Common myeloid progenitor, CD34-positive (primary cell): Measurements from ENCODE around the gene FAM83G.
A peak's percentile ranks its signal among the peaks of the same experiment; 100 is the strongest.

Experiments
- CTCF ChIA-PET: fragments of 350-600 bp; sonication (Branson Sonifier 250); formaldehyde crosslinking; loops from one replicate; lab custom pipeline; 2021; ENCODE audit warnings: antibody characterized with exemption; lab: Charles Lee
- POLR2A ChIA-PET: fragments of 350-600 bp; sonication (Branson Sonifier 250); formaldehyde crosslinking; loops from one replicate; lab custom pipeline; 2021; ENCODE audit warnings: antibody characterized with exemption; lab: Charles Lee
- DNase-seq, 3 donors: peaks; one replicate each; pipeline versions ENCODE4 v3.0.0 to v3.0.0-alpha.2; 2013
- H3K27ac ChIP-seq, 2 experiments: 1 replicate in 1 of 2; 2 replicates in 1 of 2; pipeline ENCODE4 v1.7.0; 2013; ENCODE audit warnings: inconsistent platforms in 2 of 2, low read length in 2 of 2, mild to moderate bottlenecking in 2 of 2, low read depth in 1 of 2, moderate library complexity in 1 of 2; ENCODE audit not compliant: severe bottlenecking in 2 of 2, insufficient read depth in 1 of 2, poor library complexity in 1 of 2
- H3K27me3 ChIP-seq, 5 experiments: replicated peaks in 2 of 5; 1 replicate in 3 of 5; 2 replicates in 2 of 5; pipeline versions ENCODE4 v1.6.1 to v1.7.0; 2013; ENCODE audit warnings: low read length in 4 of 5, mild to moderate bottlenecking in 2 of 5, moderate library complexity in 2 of 5, inconsistent platforms in 1 of 5; ENCODE audit not compliant: insufficient read depth in 5 of 5, control insufficient read depth in 4 of 5
- H3K36me3 ChIP-seq, 4 experiments: 1 replicate in 2 of 4; 2 replicates in 2 of 4; pipeline versions ENCODE4 v1.6.1 to v1.7.0; 2013; ENCODE audit warnings: low read length in 3 of 4, control low read depth in 1 of 4, mild to moderate bottlenecking in 1 of 4; ENCODE audit not compliant: control insufficient read depth in 4 of 4, insufficient read depth in 4 of 4
- H3K4me1 ChIP-seq, 4 experiments: 1 replicate in 3 of 4; 2 replicates in 1 of 4; pipeline versions ENCODE4 v1.6.1 to v1.7.1; 2013; ENCODE audit warnings: low read length in 3 of 4, mild to moderate bottlenecking in 3 of 4, control low read depth in 1 of 4, inconsistent platforms in 1 of 4, moderate library complexity in 1 of 4; ENCODE audit not compliant: control insufficient read depth in 4 of 4, insufficient read depth in 4 of 4; ENCODE audit errors: control extremely low read depth in 1 of 4
- H3K4me3 ChIP-seq, 7 experiments: 1 replicate in 4 of 7; 2 replicates in 3 of 7; pipeline versions ENCODE4 v1.5.1 to v1.7.0; 2013; ENCODE audit warnings: mild to moderate bottlenecking in 7 of 7, low read length in 6 of 7, moderate library complexity in 6 of 7, inconsistent platforms in 2 of 7, low read depth in 2 of 7, control low read depth in 1 of 7; ENCODE audit not compliant: insufficient read depth in 4 of 7, control insufficient read depth in 1 of 7; ENCODE audit errors: extremely low read depth in 1 of 7
- H3K9me3 ChIP-seq, 5 experiments: 1 replicate in 4 of 5; 2 replicates in 1 of 5; pipeline versions ENCODE4 v1.6.1 to v1.7.1; 2013; ENCODE audit warnings: low read length in 4 of 5, mild to moderate bottlenecking in 2 of 5, inconsistent platforms in 1 of 5, low read depth in 1 of 5, moderate library complexity in 1 of 5; ENCODE audit not compliant: control insufficient read depth in 4 of 5, insufficient read depth in 2 of 5; ENCODE audit errors: control extremely low read depth in 1 of 5
- WGBS: methylation state at CpG from one replicate; pipeline ENCODE4 v1.1.5; 2013; ENCODE audit not compliant: insufficient coverage; 5-methylcytosine and 5-hydroxymethylcytosine counted together

Gene FAM83G

DNA sequence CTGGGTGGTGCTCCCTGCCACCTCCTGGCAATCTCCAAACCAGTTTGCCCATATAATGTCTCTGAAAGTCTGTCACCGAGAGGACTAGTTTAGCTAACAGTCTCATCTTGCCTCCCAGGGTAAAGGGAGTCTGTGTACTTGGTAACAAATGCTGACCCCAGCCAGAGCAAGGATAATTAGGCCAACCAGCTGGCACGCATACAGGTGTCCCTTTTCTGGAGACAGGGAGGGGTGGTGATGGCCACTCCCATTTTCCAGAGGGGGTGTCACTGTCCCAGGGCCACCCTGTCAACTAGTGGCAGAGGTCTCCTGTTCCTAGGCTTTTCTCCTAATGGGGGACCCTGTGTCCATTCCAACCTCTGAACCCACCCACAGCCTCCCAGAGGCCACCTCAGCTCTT lies 8.1 kb downstream of the FAM83G start:
- Histone ChIP-seq H3K27ac (no peak overlapping the region), H3K36me3 (peaks cover 0 to 13% (median 6%) of the 10 kb centered on the region in 4 experiments), H3K27me3 (no peaks in the 10 kb centered on the region), H3K4me1 (peaks cover 2 to 44% (median 41%) of the 10 kb centered on the region in 4 experiments), H3K4me3 (no peak overlapping the region), H3K9me3 (peaks cover 0 to 16% (median 0%) of the 10 kb centered on the region in 5 experiments)
- POLR2A ChIA-PET: no interaction called here
- WGBS: 100% methylated on average over 2 of the region's 2 CpGs
- no peak for DNase-seq
- CTCF ChIA-PET: interaction anchor here (0.6 to 7.0 kb wide), 3 partner anchors 9 to 34 kb away, joined by 3 to 29 read pairs (median 3); no protein-coding TSS in a partner anchor

DNA sequence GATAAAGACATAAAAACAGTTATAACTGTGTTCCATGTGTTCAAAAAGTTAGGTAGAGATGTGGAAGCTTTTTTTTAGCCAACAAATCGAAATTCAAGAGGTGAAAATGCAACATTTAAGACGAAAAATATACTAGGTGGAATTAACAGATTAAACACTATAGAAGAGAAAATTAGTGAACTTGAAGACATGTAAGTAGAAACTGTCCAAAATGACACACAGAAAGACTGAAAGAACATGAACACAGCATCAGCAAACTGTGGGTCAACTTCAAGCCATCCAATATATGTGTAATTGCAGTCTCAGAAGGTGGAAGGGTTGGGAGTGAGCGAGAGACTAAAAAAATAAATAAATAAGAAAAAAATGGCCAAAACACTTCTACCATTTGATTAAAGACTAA lies 9.3 kb downstream of the FAM83G start:
- no peak for DNase-seq
- Histone ChIP-seq H3K27ac (no peak overlapping the region), H3K4me3 (no peak overlapping the region), H3K36me3 (peaks cover 0 to 13% (median 5%) of the 10 kb centered on the region in 4 experiments), H3K4me1 (peaks cover 2 to 41% (median 37%) of the 10 kb centered on the region in 4 experiments), H3K27me3 (no peaks in the 10 kb centered on the region), H3K9me3 (peaks cover 0 to 16% (median 0%) of the 10 kb centered on the region in 5 experiments)
- POLR2A ChIA-PET: no interaction called here
- 100% methylated on average over 1 of the region's 3 CpGs for WGBS
- CTCF ChIA-PET: interaction anchor here (1.2 to 2.4 kb wide), 2 partner anchors 13 to 34 kb away, joined by 3 to 11 read pairs; no protein-coding TSS in a partner anchor

DNA sequence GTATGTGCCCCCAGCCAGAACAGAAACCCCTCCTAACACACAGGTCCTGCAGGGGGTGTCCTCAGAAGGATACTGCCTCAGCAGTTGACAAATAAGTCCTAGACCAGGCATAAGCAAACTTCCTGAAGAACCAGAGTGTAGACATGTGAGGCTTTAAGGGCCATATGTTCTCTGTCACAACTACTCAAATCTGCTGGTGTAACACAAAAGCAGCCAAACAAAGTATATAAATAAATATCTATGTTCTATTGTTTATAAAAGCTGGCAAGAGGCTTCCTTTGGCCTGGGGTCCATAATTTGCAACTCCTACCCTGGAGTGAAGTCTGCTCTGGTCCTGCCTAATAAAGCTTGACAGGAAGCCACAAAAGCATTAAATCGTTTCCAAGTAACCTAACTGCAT lies 9.9 kb downstream of the FAM83G start:
- 0% methylated on average over 1 of the region's 1 CpG for WGBS
- Histone ChIP-seq H3K4me1 (peaks cover 2 to 41% (median 37%) of the 10 kb centered on the region in 4 experiments), H3K4me3 (no peak overlapping the region), H3K36me3 (peaks cover 0 to 13% (median 5%) of the 10 kb centered on the region in 4 experiments), H3K9me3 (peaks cover 0 to 16% (median 0%) of the 10 kb centered on the region in 5 experiments), H3K27me3 (no peaks in the 10 kb centered on the region), H3K27ac (no peak overlapping the region)
- POLR2A ChIA-PET: interaction anchor here (0.8 kb wide), 1 partner anchor 10 kb away, joined by 3 read pairs; the partner anchor contains the start of gene FAM83G
- CTCF ChIA-PET: interaction anchor here (1.2 to 2.4 kb wide), 3 partner anchors 8 to 33 kb away, joined by 3 to 11 read pairs (median 6); no protein-coding TSS in a partner anchor
- no peak for DNase-seq

DNA sequence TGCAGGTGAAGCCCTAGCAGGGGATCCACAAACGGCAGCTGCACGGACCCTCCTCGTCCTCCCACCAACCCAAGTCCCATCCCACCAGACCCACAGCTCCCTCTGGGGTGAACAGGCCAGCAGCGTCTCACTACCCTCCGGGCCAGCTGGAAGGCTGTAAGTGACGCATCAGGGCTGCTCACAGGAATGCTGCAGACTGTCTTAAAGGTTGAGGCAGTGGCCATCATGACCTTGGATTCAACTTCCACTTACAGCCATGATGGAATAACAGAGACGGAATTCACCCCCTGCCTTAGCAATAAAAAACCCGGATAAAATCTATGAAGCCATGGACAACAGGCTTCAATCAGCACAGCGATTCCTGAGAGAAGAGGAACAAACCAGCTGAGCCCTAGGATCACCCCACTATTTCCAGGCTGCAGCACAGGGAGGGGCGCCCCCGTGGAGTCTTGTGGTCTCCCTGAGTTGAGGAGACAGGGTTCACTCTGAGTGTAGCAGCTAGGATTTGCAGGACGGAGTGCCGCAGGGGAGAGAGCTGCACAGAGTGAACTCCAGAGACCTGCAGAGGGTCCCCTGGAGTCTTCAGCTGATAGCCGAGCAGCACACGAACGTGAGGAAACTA lies 10.5 kb downstream of the FAM83G start:
- H3K9me3 ChIP-seq: peaks cover 0 to 16% (median 0%) of the 10 kb centered on the region in 5 experiments
- POLR2A ChIA-PET: interaction anchor here (0.8 kb wide), 1 partner anchor 10 kb away, joined by 3 read pairs; the partner anchor contains the start of gene FAM83G
- no peak overlapping the region for H3K27ac ChIP-seq
- 84% methylated on average over 14 of the region's 16 CpGs for WGBS
- peaks cover 2 to 41% (median 37%) of the 10 kb centered on the region in 4 experiments for H3K4me1 ChIP-seq
- no peak for DNase-seq
- H3K27me3 ChIP-seq: no peaks in the 10 kb centered on the region
- H3K36me3 ChIP-seq: peaks cover 0 to 11% (median 5%) of the 10 kb centered on the region in 4 experiments
- CTCF ChIA-PET: interaction anchor here (1.2 to 2.4 kb wide), 3 partner anchors 9 to 33 kb away, joined by 3 to 11 read pairs (median 6); no protein-coding TSS in a partner anchor
- peak overlapping the region in 1 of 7 experiments; percentile 33 for H3K4me3 ChIP-seq

DNA sequence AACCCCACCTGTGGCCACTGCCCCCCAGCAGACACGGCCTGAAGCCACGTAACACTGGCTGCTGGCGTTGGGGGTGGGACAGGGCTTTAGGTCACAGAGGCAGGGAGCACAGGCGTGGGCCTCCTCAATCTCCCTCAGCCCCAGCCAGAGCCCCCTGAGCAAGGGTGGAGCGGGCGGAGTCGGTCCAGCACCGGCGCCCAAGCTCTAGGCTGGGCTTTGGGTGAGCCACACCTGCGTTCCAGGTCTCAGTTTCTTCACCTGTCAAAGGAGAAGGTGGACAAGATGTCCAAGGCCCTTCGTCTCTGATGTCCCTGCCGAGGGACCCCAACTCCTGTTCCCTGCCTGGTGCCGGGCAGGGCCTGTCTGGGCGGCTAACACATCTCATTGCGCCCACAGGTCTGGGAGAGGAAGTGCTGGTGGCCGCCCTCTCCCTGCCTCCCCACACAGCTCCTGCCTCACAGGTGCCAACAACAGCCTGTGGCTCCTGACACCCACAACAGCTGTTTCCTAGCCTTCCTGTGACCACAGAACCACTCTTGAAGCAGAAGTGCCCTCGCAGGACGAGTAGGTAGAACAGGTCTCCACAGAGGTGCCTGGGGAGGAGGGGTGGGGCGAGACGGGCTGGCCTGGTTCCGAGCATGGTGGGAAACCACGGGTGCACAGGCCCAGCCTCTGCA lies 12.0 kb downstream of the FAM83G start:
- Histone ChIP-seq H3K4me1 (peaks cover 2 to 41% (median 37%) of the 10 kb centered on the region in 4 experiments), H3K27me3 (no peaks in the 10 kb centered on the region), H3K36me3 (peaks cover 0 to 14% (median 7%) of the 10 kb centered on the region in 4 experiments), H3K9me3 (peaks cover 0 to 16% (median 0%) of the 10 kb centered on the region in 5 experiments), H3K4me3 (peak overlapping the region in 2 of 7 experiments; percentile 33 to 47), H3K27ac (no peak overlapping the region)
- WGBS: 39% methylated on average over 17 of the region's 22 CpGs
- ChIA-PET POLR2A (interaction anchor here (0.9 to 1.8 kb wide), 2 partner anchors 11 to 14 kb away, joined by 3 to 11 read pairs; partner anchors contain the start of gene FAM83G), CTCF (interaction anchor here (0.8 to 3.4 kb wide), 6 partner anchors 9 to 33 kb away, joined by 3 to 28 read pairs (median 6); no protein-coding TSS in a partner anchor)
- peak; percentile 90 to 99 (median 98) for DNase-seq

DNA sequence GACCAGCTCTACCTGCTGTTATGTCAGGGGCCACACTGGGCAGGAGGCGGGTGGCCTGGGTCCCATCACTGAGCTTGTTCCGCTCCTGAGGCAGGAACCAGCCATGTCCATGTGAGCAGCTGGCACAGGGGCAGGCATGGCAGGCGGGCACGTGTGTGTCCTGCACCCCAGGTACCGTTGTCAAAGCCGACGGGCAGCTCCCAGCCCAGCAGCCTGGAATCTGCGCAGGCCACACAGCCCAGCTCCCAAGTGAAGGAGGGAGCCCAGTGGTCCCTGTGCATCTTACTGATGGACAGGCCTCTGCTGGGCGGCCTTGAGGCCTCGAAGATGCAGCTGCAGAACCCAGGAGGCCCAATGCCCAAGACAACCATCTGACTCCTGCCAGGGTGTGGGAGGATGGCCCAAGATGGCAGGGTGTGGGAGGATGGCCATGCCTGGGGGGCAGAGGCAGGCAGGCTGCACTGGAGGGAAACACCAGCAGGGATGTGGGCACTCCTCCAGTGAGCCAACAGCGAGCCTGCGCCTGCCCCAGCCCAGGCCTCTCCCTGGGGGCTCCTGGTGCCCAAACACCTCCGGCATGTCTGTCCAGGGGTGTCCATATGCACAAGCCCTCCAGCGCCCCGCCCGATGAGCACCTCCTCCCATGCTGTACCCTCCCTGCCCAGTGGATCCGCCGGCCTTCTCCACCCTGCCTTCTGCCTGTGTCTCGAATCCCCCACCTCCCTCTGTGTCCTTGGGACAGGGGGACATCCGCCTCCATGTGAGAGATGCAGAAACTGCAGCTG lies 12.8 kb downstream of the FAM83G start:
- H3K27ac ChIP-seq: no peak overlapping the region
- DNase-seq: no peak
- H3K4me3 ChIP-seq: no peak overlapping the region
- H3K9me3 ChIP-seq: peaks cover 0 to 16% (median 0%) of the 10 kb centered on the region in 5 experiments
- 93% methylated on average over 18 of the region's 20 CpGs for WGBS
- ChIA-PET POLR2A (interaction anchor here (0.9 to 1.8 kb wide), 2 partner anchors 12 to 13 kb away, joined by 3 to 11 read pairs; partner anchors contain the start of gene FAM83G), CTCF (interaction anchor here (0.8 to 3.4 kb wide), 8 partner anchors 8 to 32 kb away, joined by 3 to 28 read pairs (median 5); partner anchors contain the start of gene FAM83G)
- peaks cover 0 to 16% (median 6%) of the 10 kb centered on the region in 4 experiments for H3K36me3 ChIP-seq
- peaks cover 2 to 41% (median 37%) of the 10 kb centered on the region in 4 experiments for H3K4me1 ChIP-seq
- H3K27me3 ChIP-seq: no peaks in the 10 kb centered on the region
